Skeletal muscle satellite cell (primary cell): ENCODE data around the gene GMCL1. TPM values are rescaled to one million over a fixed set of nuclear protein-coding genes. Genes with fewer than 3 reads are reported as not detected.

Experiments
- H3K27me3 ChIP-seq: 2 replicates; pipeline ENCODE4 v1.7.0; 2013; ENCODE audit warnings: low read length; ENCODE audit not compliant: control insufficient read depth, insufficient read depth
- H3K36me3 ChIP-seq: 2 replicates; pipeline ENCODE4 v1.7.0; 2013; ENCODE audit warnings: mild to moderate bottlenecking, control low read depth, low read length; ENCODE audit not compliant: insufficient read depth
- H3K4me1 ChIP-seq: 2 replicates; pipeline ENCODE4 v1.7.0; 2013; ENCODE audit warnings: low read length; ENCODE audit not compliant: control insufficient read depth, insufficient read depth
- H3K4me2 ChIP-seq: 2 replicates; pipeline ENCODE4 v1.7.0; 2013; ENCODE audit warnings: mild to moderate bottlenecking, low read length
- H3K4me3 ChIP-seq: 2 replicates; pipeline ENCODE4 v1.7.0; 2013; ENCODE audit warnings: low read length
- H3K9ac ChIP-seq: 2 replicates; pipeline ENCODE4 v1.7.0; 2013; ENCODE audit warnings: mild to moderate bottlenecking, low read depth, low read length, moderate library complexity
- H3K9me3 ChIP-seq: replicated peaks from 2 replicates; pipeline ENCODE4 v1.7.0; 2013; ENCODE audit warnings: mild to moderate bottlenecking, control low read depth, low read length
- small RNA-seq: library from RNA; depleted of rRNA; stranded (forward); fragments of <200 nt; gene quantifications from one replicate; pipeline ENCODE3, GENCODE V24; 2012

The GMCL1 gene

DNA sequence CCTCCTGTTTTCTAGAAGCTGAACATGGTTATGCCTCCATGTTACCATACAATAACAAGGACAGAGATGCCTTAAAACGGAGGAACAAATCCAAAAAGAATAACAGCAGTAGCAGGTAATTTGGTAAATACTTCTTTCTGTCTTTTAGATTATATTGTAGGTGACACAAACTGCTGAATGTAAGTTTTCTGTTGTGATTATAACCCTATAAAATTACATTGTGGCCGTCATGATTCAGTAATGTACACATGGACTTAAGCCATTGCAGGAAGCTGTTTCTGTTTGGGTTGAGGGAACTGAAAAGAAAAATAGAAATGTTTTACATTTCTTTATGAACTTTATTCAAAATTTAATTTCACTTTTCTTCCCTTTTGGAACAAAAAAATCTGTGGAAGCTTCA, 86.6 kb downstream of the GMCL1 start:
- H3K36me3 ChIP-seq, result no peaks in the 10 kb centered on the region
- H3K4me2 ChIP-seq, result peak overlapping the region; percentile 95
- H3K9me3 ChIP-seq, result no peaks in the 10 kb centered on the region
- peaks cover 22% of the 10 kb centered on the region for H3K4me1 ChIP-seq
- peak overlapping the region; percentile 95 for H3K4me3 ChIP-seq
- no peaks in the 10 kb centered on the region for H3K27me3 ChIP-seq
- peak overlapping the region; percentile 82 for H3K9ac ChIP-seq

DNA sequence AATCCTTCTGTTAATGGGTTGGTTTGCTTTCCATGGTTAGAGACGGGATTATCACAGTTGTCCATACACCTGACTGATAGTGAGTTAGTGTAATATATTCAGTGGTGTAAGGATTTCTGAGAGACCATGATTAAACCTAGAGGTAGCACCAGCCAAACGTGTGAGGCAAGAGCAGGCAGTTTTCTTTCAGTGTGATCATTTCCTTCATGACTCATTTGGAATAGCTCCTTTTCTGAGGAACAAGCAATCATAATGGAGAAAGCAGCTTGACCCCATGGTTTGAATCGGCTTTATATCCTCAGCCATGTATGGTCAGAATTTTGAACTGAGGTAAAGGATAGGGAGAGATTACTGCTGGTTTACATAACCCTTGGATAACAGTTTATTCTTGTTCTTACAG, 88.4 kb downstream of the GMCL1 start:
- Histone ChIP-seq H3K9ac (no peak overlapping the region), H3K27me3 (no peaks in the 10 kb centered on the region), H3K9me3 (no peaks in the 10 kb centered on the region), H3K36me3 (no peaks in the 10 kb centered on the region), H3K4me3 (no peak overlapping the region), H3K4me2 (peak overlapping the region; percentile 59), H3K4me1 (peaks cover 22% of the 10 kb centered on the region)

DNA sequence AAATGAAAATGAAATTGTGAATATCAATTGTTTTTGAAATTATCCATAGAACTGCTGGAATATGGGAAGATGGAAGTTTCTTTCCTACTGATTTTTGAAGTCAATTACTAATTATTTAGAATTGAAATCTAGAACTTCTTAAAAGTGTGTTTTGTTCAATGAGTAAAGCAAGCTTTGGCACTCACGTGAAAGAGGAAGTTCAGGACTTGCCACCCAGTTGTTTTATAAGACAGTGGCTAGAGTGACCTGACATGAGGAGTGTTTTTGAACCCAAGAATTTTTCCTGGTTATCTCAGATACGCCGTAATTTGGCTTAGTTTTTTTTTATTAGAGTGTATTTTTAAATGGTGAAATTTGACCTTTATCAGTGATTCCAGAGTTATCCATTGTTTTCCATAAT, 88.9 kb downstream of the GMCL1 start:
- H3K9ac ChIP-seq, result no peak overlapping the region
- H3K9me3 ChIP-seq, result no peaks in the 10 kb centered on the region
- no peaks in the 10 kb centered on the region for H3K27me3 ChIP-seq
- H3K4me1 ChIP-seq, result peaks cover 22% of the 10 kb centered on the region
- peak overlapping the region; percentile 59 for H3K4me2 ChIP-seq
- no peaks in the 10 kb centered on the region for H3K36me3 ChIP-seq
- H3K4me3 ChIP-seq, result no peak overlapping the region

DNA sequence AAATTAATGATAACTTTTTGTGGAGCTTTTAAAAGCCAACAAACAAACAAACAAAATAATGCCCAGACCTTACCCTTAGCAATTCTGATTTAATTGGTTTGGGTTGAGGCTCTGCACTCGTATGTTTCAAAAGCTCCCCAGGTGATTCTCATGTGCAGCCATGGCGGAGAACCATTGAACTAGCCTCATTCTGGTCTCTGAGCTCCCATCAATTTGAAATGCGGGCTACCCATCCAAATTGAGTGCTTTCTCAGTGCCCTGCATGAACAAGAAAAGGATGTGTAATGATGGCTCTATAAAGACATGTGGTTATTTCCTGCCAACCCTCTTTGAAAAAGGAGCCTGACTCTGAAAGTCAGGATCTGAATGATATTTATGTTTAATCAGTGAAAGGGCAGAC, 93.7 kb downstream of the GMCL1 start:
- Histone ChIP-seq H3K27me3 (no peaks in the 10 kb centered on the region), H3K4me2 (no peak overlapping the region), H3K9me3 (no peaks in the 10 kb centered on the region), H3K36me3 (no peaks in the 10 kb centered on the region), H3K9ac (no peak overlapping the region), H3K4me1 (peaks cover 4% of the 10 kb centered on the region), H3K4me3 (no peak overlapping the region)

DNA sequence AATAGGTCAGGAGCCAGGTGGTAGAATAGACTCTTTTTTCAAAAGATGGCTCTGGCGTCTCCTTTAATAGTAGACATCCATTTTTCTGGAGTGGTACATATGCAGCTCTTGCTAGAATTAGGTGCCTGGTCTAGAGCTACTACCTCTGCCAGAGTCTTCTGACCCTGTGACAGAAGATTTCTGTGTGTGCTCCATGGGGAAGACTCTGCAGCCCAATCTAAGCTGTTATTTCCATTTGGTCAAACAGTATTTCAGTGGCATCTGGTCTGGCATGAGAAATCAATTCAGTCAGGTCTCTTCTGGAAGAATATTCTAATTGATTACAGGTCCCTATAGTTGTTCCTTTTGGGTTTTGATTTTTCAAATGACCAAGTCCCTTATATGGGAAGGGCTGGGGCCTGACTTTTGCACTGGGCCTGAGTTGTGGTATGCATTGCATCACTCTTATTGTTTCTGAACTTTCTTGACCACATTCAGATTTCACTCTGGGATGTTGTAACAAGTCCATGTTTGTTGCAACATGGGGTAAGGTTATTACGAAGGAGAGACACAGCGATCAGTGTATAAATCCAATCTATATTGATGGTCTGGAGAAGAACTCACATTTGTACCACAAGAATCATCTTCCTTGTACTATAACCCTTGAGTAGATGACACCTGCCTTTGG, 97.5 kb downstream of the GMCL1 start:
- H3K36me3 ChIP-seq, result no peaks in the 10 kb centered on the region
- H3K4me2 ChIP-seq, result no peak overlapping the region
- no peaks in the 10 kb centered on the region for H3K9me3 ChIP-seq
- H3K27me3 ChIP-seq, result no peaks in the 10 kb centered on the region
- peaks cover 5% of the 10 kb centered on the region for H3K4me1 ChIP-seq
- H3K9ac ChIP-seq, result no peak overlapping the region
- no peak overlapping the region for H3K4me3 ChIP-seq

Small RNA genes lying within 50 kb of the gene (small RNA-seq; reads per million reads assigned to genes)
- not detected for gene RPL23AP92
